Caki2 (cell line): ENCODE results near the gene FNDC3A. TPM values are rescaled to one million over a fixed set of nuclear protein-coding genes. Genes with fewer than 3 reads are reported as not detected.
"Not testable (repeated sequence)": the region's sequence is repeated elsewhere in the genome, so short reads cannot be mapped to it uniquely, and the experiment has no call there.

ENCODE experiments used
- DNase-seq: peaks from one replicate; pipeline ENCODE4 v3.0.0-alpha.2; 2015; ENCODE audit warnings: low read depth
- in situ Hi-C: cut with HindIII; loops from 2 replicates; pipeline ENCODE4 v1.10.0; 2016; ENCODE audit warnings: low sequenced_read_pairs, low pct_unique_long_range_greater_than_20kb, mixed read lengths
- total RNA-seq: library from RNA; depleted of rRNA; stranded (reverse); fragments of >200 nt; shearing (Covaris generic); gene quantifications from 2 replicates; pipeline ENCODE4 v1.2.3, GENCODE V29; 2014; ENCODE audit warnings: low replicate concordance

FNDC3A gene
- total RNA-seq, 1 experiment from 2014 or later: 18.3 TPM

- peak; percentile 83 for DNase-seq
- in situ Hi-C loops: no loop called here
These were observed 134.6 kb downstream of the FNDC3A start for GRCh38 chr13:49110122-49110912.

- in situ Hi-C loops: no loop called here
- DNase-seq: peak; percentile 6
These were observed 135.1 kb downstream of the FNDC3A start for GRCh38 chr13:49110913-49111170.

DNA sequence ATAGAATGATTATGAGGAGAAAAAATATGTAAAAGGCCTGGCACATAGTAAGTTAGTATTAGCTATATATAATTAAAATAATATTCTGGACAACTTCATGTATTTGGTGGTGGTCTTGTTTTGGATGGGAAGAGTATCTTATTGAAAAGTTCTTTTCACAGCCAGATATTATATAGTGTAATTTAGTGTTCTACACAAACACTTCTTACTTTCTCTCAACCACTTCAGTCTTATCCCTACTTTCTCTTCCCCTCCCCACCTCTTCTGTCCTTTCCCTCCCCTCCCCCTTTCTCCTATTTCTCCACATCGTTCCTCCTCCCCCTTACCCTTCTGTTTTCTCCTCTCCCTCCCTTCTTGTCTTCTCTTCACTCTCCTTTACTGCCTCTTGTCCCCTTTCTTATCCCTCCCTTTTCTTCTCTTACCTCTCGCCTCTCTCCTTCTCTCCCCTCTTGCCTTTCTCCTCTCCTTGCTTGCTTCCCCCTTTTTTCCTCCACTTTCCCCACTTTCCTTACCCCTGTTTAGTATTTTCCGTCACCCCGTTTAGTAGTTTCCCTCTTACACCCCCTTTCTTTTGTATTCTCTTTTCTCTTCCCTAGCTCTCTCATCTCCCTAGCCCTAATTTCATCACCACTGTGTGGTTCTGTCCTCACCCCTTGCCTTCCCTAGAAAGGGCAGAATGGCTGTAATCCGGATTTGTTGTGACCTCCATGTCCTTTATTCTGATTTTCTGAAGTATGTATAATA lies 137.2 kb downstream of the FNDC3A start:
- in situ Hi-C loops: no loop called here
- DNase-seq: no peak

DNA sequence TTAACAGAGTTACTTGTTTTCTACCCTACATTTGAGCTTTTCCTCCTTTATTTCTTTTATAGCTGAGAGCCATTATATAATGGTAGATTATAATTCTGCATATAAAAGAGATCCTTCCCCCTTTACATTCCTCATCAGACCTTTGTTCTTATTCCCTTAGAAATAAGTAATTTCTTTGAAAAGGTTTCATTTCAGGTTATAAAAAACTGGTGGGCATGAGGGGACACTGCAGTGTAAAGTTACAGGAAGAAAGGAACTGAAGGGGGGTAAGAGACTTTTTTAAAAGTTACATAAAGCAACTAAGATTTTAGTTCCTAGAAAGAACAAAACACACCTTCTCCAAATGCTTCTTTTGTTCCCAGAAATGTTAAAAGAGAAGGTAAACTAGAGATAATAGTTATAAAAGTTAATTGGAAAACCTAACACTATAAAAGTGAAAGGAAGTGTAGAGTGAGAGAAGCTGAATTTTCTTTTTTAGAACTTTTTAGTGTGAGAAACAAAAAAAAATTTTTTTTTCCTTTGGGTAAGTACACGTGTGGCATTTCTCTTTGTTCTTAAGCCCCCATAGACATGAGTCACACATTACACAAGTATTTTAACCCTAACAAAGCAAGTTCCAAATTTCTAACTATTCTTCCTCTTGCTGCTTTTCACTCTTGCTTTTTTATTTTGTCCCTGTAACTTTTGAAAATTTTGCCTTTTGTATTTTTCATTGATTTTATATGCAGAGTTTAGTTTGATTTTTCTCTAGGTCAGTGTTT lies 138.0 kb downstream of the FNDC3A start:
- DNase-seq: peak; percentile 6
- in situ Hi-C loops: no loop called here

GRCh38 chr13:49116873-49117272 lies 141.2 kb downstream of the FNDC3A start:
- no peak for DNase-seq
- in situ Hi-C loops: no loop called here

DNA sequence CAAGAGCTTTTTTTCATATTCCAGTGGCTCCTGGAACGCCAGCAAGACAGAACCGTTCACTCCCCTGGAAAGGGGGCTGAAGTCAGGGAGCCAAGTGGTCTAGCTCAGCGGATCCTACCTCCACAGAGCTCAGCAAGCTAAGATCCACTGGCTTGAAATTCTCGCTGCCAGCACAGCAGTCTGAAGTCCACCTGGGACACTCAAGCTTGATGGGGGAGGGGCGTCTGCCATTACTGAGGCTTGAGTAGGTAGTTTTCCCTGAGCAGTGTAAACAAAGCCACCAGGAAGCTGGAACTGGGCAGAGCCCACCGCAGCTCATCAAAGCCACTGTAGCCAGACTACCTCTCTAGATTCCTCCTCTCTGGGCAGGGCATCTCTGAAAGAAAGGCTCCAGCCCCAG lies 142.7 kb downstream of the FNDC3A start:
- DNase-seq, in situ Hi-C loops: not testable (repeated sequence)

- DNase-seq: no peak
- in situ Hi-C loops: no loop called here
These were observed 149.1 kb downstream of the FNDC3A start for GRCh38 chr13:49124693-49125304.

DNA sequence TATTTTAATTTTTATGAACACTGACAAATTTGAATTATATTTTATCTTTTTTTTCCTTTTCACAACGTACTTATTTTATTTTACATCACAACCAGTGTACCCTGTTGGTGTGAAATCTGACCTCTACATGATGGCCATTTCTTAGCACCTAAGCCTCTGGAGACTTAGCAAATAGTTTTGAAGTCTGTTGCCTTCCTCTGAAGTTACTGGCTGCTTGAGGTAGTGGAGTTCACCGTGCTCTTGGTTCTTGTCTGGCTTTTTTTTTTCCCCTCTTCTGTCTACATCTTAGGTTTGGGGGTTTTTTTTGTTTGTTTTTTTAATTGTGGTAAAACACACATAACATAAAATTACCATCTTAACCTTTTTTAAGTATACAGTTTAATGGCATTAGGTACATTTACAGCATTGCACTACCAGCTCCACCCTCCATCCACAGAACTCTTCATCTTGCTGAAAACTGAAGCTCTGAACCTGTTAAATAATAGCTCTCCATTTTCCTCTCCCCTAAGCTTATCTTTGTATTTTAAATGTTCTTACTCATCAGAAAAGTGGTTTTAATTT lies 150.3 kb downstream of the FNDC3A start:
- no peak for DNase-seq
- in situ Hi-C loops: no loop called here

DNA sequence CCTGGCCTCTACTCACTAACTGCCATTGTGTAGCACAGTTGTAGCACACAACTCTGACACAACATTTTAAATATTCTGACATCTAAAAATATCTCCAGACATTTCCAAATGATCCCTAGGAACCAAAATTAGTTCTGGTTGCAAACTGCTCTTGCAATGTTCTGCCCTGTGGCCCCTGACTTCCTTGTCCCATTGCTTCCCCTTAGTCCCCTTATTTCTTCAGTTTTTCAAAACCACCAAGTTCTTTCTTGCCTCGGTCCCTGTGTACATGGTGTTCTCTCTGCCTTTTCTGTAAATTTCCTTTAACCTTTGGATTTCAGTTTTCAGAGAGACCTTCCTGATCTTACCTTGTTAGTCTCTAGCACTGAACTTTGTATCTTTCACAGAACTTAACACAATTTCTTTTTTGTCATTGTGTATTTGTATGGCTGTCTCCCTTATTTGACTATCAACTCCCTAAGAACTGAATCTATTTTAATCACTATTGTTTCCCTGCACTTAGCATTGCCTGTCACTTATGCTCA lies 156.8 kb downstream of the FNDC3A start:
- DNase-seq: no peak
- in situ Hi-C loops: no loop called here

- no peak for DNase-seq
- in situ Hi-C loops: no loop called here
These were observed 158.6 kb downstream of the FNDC3A start for GRCh38 chr13:49134305-49134704.

GRCh38 chr13:49137138-49137643 lies 161.5 kb downstream of the FNDC3A start:
- DNase-seq, in situ Hi-C loops: not testable (repeated sequence)

- in situ Hi-C loops: no loop called here
- DNase-seq: no peak
These were observed 165.3 kb downstream of the FNDC3A start for GRCh38 chr13:49140910-49141611.

DNA sequence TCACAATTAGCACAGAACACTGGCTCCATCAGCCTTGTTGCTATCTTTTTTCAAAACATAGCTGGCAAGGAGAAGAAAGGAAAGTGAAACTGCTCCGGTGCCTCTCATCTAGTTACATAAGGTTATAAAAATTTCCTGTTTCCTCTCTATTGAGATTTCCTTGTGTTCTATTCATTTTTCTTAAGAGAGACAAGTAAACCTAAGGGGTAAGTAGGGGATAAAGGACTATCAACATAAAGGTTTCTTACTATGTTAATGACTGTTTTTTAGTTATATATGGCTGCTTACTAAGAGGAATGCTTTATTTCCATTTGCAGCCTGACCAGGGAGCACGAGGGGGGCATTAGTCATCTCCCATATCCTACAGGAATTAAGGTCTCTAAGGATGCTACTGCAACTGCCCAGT lies 171.2 kb downstream of the FNDC3A start:
- in situ Hi-C loops: no loop called here
- no peak for DNase-seq

GRCh38 chr13:49148405-49148804 lies 172.7 kb downstream of the FNDC3A start:
- DNase-seq: no peak
- in situ Hi-C loops: no loop called here

DNA sequence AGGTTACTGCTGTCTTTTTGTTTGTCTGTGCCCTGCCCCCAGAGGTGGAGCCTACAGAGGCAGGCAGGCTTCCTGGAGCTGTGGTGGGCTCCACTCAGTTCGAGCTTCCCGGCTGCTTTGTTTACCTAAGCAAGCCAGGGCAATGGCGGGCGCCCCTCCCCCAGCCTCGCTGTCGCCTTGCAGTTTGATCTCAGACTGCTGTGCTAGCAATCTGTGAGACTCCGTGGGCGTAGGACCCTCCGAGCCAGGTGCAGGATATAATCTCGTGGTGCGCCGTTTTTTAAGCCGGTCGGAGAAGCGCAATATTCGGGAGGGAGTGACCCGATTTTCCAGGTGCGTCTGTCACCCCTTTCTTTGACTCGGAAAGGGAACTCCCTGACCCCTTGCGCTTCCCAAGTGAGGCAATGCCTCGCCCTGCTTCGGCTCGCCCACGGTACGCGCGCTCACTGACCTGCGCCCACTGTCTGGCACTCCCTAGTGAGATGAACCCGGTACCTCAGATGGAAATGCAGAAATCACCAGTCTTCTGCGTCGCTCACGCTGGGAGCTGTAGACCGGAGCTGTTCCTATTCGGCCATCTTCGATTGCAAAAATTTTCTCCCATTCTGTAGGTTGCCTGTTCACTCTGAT lies 182.4 kb downstream of the FNDC3A start:
- in situ Hi-C loops, DNase-seq: not testable (repeated sequence)

- in situ Hi-C loops, DNase-seq: not testable (repeated sequence)
These were observed 187.4 kb downstream of the FNDC3A start for GRCh38 chr13:49163162-49163561.

DNA sequence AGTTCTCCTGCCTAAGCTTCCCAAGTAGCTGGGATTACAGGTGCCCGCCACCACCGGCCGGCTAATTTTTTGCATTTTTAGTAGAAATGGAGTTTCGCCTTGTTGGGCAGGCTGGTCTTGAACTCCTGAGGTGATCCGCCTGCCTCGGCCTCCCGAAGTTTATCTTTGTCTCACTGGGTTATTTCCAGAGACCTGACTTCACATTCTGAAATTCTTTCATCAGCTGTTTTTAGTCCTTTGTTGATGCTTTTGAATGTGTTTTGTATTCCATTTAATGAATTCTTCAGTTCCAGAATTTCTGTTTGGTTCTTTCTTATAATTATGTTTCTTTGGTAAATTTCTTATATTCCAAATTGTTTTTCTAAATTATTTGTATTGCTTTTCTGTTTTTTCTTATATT lies 189.0 kb downstream of the FNDC3A start:
- in situ Hi-C loops: no loop called here
- no peak for DNase-seq
